Muscle of arm (tissue), 12 donors: ENCODE measurements around the gene P2RY11. TPM values are rescaled to one million over a fixed set of nuclear protein-coding genes. Genes with fewer than 3 reads are reported as not detected.

Experiments used
- DNase-seq: peaks from one replicate; pipeline ENCODE4 v3.0.0-alpha.2; 2013
- polyA plus RNA-seq, 12 donors: library from polyadenylated mRNA; unstranded; fragments of 120-200 nt; gene quantifications; one replicate each; pipeline ENCODE4 v1.2.1, GENCODE V29; 2013; ENCODE audit not compliant: insufficient read length in 12 of 12

Gene P2RY11
- polyA plus RNA-seq, 12 donors = 6.8 to 12.5 (median 8.7) TPM; not detected in 1

DNA sequence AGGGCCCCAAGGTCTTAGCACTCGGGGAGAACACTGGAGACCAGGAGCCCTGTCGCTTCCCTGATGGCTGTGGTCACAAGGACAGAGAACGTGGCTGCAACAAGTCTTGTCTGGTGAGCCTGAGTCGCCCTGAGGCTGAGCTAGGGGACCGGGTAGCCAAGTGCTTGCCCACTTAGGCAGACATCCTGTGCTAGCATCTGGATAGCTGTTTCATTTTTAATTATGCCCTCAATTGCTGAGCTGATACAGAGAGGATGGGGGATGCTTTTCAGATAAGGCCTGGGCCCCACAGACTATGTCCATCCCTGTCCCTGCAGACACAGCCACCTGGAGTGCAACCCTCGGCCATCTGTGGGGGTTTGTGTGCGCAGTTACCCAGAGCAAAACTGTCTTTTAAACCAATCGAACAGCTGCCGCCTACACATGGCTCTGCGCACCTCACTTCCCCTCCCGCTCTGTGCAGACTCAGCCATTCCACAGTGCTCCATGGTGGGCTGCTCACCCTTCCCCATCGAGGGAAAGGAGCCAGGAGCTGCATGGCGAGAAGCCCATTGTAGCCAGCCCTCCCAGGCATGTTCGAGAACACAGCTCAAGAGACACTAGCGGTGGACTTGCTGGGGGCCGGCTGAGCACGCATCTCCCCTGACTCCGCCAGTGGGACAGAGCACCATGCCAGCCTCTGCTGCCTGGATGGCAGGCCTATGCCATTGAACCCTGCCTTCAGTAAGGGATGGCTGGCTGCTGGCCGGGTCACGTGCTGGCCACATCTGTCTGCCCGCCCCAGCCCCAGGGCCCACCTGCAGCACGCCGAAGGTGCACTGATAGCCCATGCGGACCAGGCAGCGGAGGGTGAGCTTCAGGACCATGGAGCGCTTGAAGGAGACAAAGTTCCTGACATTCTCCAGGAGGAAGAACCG, 27.6 kb downstream of the P2RY11 start:
- no peak for DNase-seq

DNA sequence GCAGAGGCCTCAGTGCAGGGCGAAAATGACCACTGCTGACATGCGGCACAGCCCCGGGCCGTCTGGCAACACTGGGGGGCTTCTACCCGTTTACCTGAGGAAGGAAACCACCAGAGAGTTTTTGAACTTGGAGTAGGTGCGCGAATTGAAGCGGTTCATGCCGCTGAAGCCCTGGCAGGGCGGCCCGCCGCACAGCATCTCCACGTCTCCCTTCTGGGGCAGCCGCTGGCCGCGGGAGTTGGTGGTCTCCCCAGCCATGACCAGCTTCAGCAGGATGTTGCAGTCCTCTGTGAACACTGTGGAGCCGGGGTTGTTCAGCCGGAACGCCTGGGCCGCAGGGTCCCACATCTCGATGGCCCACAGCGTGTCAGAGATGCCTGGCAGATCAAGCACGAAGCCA, 28.5 kb downstream of the P2RY11 start:
- no peak for DNase-seq

DNA sequence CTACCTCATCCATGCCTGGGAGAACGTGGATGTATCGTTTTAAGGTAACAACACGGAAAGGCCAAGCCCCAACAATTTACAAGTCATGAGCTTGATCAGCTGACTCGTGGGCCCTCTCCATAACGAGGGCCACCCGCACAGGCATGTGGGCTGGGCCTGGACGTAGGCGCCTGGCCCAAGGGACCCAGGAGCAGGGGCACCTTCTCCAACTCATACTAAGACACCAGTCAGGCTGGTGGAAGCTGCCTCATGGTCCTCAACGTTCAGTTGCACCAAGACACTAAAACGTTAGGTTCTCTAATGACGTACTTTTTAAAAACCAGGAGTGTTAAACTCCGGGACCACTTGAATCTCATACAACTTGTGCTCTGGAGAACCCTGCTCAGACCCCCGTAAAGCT, 30.0 kb downstream of the P2RY11 start:
- DNase-seq = no peak

DNA sequence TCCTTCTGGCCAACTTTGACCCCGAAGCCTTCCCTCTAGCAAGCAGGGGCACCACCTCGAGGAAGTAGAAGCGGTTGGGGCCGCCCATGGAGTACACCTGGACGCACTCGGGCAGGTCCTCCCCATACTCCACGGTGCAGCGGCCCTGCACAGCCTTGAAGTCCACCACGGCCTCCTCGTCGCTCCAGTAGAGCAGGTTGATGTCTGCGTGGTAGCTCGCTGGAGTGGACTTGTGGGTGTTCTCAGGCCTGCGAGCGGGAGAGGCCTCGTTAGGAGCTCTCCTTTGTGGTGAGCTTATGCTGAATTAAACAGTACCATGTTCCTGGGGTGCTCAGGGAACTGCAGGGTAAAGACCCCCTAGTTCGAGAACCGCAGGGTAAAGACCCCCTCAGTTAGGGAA, 30.5 kb downstream of the P2RY11 start:
- DNase-seq = no peak

DNA sequence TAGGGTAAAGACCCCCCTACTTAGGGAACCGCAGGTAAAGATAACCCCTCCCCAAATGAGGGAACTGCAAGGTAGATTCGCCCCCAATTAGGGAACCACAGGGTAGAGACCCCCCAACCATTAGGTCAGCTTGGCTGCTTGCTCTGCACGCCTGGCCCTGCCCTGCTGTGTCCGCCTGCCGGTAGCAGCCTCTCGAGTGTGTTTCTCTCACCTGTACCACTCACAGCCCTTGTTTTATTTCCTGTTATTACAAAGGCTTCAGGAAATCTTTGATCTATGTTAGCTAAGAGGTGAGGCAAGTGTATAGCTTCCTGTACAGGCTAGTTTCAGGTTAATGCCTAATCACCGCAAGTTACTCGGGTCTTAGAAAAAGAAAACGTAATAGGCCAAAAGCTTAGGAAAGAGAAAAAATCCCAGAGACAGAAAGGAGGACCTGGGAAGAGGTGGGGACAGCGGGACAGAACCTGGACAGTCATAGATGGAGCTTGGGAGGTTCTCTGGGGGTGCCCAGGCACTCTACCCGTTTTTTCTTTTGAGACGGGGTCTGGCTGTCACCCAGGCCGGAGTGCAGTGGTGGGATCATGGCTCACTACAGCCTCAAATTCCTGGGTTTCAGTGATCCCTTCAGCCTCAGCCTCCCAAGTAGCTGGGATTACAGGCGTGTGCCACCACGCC, 31.3 kb downstream of the P2RY11 start:
- no peak for DNase-seq

DNA sequence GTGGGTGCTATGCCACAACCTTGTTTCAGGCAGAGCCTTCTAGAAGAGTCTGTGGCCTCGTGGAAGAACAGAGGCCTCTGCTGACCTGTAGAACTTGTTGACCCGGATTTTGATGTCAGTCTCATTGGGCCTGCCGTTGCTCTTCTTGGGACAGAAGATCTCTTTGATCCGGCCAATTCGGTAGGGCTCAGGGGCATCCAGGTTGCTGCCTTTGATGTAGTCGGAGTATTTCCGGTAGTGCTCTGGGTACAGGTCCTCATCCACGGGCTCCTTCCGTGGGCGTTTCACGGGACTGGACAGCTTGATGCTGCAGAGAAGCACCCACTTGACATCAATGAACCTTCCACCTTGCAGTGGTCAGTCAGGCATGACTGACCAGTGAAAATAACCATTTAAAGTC, 32.2 kb downstream of the P2RY11 start:
- DNase-seq = no peak

DNA sequence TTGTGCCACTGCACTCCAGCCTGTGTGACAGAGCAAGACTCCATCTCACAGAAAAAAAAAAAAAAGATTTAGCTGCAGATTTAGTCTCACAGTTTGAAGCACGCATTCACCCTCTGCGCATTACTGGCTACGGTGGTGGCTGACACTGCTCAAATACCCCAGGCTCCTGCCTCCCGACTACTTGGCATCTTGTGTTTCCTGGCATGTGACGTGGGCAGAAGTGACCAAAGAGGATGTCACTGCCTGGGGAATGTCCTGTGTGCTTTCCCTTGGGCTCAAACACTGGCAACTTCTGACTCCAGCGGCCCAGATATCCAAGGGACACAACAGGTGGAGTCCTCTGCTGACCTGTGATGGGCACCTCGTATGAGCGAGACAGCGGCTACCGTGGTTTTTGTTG, 32.9 kb downstream of the P2RY11 start:
- DNase-seq = no peak

DNA sequence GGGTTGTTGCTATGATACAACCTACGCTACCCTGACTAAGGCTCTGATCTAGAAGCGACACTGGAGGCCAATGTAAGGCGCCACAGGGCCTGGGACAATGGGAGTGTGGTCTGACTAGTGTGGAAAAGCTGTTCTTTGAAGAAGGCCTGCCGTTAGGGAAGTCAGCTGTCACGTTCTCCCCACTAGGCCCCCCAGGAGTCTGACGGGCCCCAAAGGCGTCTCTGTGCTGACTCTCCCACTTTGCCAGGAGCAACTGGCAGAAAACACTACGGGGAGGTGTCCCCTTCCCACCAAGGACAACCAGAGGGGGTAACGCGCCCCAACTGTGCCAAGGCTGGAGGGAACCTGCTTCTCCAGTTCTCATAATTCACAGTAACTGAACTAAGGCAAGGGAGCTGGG, 33.5 kb downstream of the P2RY11 start:
- DNase-seq = no peak

DNA sequence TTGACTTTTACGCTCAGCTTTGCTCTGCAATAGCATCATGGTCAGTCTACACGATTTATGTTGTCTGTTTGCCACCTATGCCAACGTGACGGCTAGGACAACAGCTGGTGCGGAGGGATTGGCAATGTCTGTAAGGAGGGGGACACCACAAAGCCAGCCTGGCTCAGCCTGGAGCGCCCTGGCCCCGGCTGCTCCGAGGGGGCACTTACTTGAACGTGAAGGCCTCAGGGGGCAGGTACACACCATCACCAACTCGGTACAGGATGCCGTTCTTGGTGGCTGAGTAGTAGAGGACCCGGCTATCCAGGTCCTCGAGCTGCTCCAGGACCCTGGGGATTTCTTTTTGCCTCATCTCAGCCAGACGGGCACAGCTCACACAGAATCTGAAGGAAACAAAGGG, 34.6 kb downstream of the P2RY11 start:
- DNase-seq = no peak

DNA sequence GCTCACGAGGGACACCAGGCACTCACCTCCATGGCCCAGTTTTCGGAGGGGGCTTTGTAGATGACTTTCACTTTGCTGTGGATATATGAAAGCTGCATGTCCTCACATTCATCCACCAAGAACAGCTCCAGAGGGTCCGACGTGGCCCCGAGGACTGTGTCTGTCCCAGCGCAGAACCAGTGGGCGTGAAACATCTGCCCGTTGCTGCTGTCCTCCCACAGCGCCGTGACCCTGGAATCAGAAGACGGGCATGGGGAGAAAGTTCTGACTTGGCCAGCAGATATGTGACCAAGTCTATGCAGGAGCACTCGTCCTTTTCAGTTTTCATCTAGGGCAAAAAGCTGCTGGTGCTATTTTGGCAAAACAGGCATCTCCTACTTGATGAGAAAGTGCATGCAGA, 37.9 kb downstream of the P2RY11 start:
- DNase-seq = no peak

DNA sequence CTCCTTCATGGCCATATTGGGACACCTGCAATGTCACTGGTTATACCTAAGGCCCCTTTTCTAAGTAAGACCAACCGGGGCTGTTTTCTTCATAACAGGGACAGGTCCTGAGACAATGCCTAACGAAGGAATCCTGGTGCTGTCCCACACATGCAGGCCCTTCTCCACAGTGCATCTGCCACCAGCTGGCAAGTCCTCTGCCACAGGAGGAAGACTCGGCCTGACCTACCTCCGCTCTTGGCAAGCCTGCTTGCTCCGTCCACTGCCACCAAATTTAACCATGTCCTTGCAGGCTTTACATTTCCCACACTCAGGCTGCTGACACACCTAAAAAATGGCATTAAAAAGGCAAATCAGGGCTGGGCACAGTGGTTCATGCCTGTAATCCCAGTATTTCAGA, 40.0 kb downstream of the P2RY11 start:
- no peak for DNase-seq

DNA sequence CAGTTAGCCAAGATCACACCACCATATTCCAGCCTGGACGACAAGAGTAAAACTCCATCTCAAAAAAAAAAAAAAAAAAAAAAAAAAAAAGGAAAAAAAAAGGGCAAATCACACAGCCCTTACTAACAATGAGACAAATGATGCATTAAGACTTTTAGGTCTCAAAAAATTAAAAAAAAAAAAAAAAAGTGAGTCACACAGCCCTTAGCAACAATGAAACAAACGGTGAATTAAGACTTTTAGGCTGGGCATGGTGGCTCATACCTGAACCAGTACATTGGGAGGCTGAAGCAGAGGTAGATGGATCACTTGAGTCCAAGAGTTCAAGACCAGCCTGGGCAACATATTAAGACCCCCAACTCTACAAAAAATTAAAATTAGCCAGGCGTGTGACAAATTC, 40.6 kb downstream of the P2RY11 start:
- DNase-seq = no peak

DNA sequence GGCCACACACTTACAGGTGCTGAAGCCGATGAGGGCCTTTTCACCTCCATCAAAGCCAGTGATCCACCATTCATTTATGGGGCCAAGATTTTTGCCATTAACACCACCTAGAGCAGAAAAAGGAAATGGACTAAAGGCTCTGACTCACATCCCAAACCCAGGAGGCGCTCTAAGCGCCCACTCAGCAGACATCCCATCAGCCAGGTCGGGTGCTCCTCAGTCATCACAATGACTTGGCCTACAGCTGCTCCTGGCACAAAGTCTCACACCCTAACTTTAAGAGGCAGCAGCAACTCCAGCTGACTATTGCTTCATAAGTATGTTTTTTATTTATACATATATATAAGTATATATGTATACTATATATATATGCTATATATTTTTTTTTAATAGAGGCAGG, 44.3 kb downstream of the P2RY11 start:
- DNase-seq = no peak

DNA sequence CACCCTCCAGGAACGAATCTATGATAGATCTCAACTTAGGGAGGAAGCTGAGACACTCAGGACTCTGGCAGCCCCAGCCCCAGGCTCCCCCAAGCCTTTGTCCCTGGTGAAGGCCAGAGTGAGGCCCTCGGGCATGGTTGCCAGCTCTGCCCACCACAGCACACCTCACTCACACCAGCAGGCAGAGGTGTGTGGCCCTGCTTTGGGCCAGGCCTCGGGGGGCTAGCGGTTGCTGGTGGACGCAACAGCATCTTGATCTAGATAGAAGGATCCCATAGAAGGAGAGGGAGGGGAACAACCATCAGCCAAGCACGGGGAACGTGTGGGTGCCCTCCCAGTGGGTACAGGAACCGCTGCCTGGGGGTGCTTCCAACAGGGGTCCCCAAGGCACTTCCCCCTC, 46.6 kb downstream of the P2RY11 start:
- no peak for DNase-seq

DNA sequence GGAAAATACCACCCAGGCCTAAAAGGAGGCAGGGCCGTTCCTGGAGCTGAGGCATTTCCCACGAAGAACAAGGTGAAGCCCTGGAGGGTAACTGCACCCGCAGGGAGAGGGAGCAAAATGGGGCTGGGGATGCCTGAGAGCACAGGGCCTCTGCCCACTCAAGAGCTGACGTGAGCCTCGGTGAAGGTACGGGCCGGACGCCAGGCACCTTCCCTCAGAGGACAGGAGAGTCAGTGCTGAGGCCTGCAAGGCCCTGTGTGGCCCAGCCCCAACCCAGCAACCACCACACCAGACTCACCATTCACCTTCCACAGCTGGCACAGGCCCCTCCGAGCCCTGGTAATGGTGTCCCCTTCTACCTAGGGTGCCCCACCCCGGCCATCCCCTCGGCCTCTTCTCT, 47.0 kb downstream of the P2RY11 start:
- no peak for DNase-seq

DNA sequence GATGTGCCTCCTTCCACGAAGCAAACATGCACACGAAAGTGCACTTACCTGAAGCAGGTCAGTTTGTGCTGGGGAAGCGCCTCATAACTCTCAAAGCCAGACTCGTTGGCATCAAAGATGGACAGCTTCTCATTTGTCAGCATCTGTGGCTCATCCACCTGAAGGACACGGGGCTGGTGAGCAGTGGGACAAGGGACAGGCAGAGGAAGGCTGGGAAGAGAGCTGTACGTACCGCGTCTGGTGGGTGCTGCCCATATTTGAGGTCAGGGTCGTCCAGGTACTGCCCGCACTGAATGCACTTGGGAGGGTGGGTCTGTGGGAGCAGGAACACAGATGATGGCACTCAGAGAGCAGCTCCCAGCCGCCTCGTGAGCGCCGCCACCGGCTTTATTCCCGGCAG, 48.1 kb downstream of the P2RY11 start:
- DNase-seq = no peak

DNA sequence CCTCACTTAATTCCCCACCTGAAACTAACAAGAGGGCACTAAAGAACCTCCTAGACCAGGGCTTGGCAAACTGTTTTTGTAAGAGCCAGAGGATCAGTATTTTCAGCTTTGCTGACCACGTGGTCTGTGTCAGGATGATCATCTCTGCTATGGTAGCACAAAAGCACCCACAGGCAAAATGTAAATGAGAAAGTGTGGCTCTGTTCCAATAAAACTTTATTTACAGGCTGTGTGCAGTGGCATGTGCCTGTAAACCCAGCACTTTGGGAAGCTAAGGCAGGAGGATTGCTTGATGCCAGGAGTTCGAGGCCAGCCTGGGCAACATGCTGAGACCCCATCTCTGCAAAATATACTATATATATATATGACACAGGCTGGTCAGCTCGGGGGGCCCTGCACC, 52.0 kb downstream of the P2RY11 start:
- DNase-seq = no peak

Other genes starting within 250 kb of the P2RY11 start
- 10 to 100 TPM in 11 of 12 donors, not detected in 1; 14.3 to 59.1 (median 27.0) TPM for gene OLFM2, start 175.2 kb upstream of the P2RY11 start, polyA plus RNA-seq
- 10 to 100 TPM in 11 of 12 donors, not detected in 1; 47.3 to 81.6 (median 70.5) TPM for gene COL5A3, start 101.2 kb upstream of the P2RY11 start, polyA plus RNA-seq
- gene RDH8, start 98.2 kb upstream of the P2RY11 start, polyA plus RNA-seq = under 1 TPM in 1 of 12 donors, not detected in 11; 0.21 TPM
- gene SHFL, start 25.4 kb upstream of the P2RY11 start, polyA plus RNA-seq = 10 to 100 TPM in 4 of 12 donors, 1 to 10 TPM in 7, not detected in 1; 6.8 to 23.1 (median 9.8) TPM
- 10 to 100 TPM in 1 of 12 donors, 1 to 10 TPM in 9, not detected in 2; 1.6 to 13.2 (median 5.4) TPM for gene ANGPTL6, start 9.0 kb upstream of the P2RY11 start, polyA plus RNA-seq
- gene PPAN, start 5.3 kb upstream of the P2RY11 start, polyA plus RNA-seq = 10 to 100 TPM in 11 of 12 donors, not detected in 1; 19.8 to 35.1 (median 23.4) TPM
- gene EIF3G, start 8.2 kb downstream of the P2RY11 start, polyA plus RNA-seq = 100 to 1,000 TPM in 11 of 12 donors, not detected in 1; 111 to 280 (median 223) TPM
- 100 to 1,000 TPM in 2 of 12 donors, 10 to 100 TPM in 9, not detected in 1; 47.3 to 145 (median 82.2) TPM for gene DNMT1, start 83.3 kb downstream of the P2RY11 start, polyA plus RNA-seq
- 10 to 100 TPM in 8 of 12 donors, 1 to 10 TPM in 3, not detected in 1; 9.1 to 18.1 (median 11.8) TPM for gene S1PR2, start 119.6 kb downstream of the P2RY11 start, polyA plus RNA-seq
- 10 to 100 TPM in 11 of 12 donors, not detected in 1; 19.6 to 40.3 (median 26.0) TPM for gene MRPL4, start 140.5 kb downstream of the P2RY11 start, polyA plus RNA-seq
- gene ICAM1, start 159.4 kb downstream of the P2RY11 start, polyA plus RNA-seq = 10 to 100 TPM in 2 of 12 donors, 1 to 10 TPM in 9, not detected in 1; 5.8 to 20.7 (median 7.8) TPM
- gene ICAM4, start 175.3 kb downstream of the P2RY11 start, polyA plus RNA-seq = 1 to 10 TPM in 1 of 12 donors, under 1 TPM in 9, not detected in 2; 0.22 to 1.9 (median 0.44) TPM
- gene ICAM5, start 178.3 kb downstream of the P2RY11 start, polyA plus RNA-seq = 1 to 10 TPM in 1 of 12 donors, under 1 TPM in 4, not detected in 7; 0.05 to 1.1 (median 0.13) TPM
- gene ZGLP1, start 198.1 kb downstream of the P2RY11 start, polyA plus RNA-seq = 1 to 10 TPM in 10 of 12 donors, not detected in 2; 1.9 to 4.8 (median 3.5) TPM
- gene FDX2, start 204.3 kb downstream of the P2RY11 start, polyA plus RNA-seq = 10 to 100 TPM in 11 of 12 donors, not detected in 1; 10.9 to 34.1 (median 13.6) TPM
- 10 to 100 TPM in 9 of 12 donors, 1 to 10 TPM in 2, not detected in 1; 9.3 to 27.7 (median 12.1) TPM for gene RAVER1, start 221.8 kb downstream of the P2RY11 start, polyA plus RNA-seq
- 10 to 100 TPM in 1 of 12 donors, 1 to 10 TPM in 9, not detected in 2; 4.6 to 10.4 (median 5.3) TPM for gene ICAM3, start 227.9 kb downstream of the P2RY11 start, polyA plus RNA-seq